ENCODE results near the gene EXOC2. TPM values are rescaled to one million over a fixed set of nuclear protein-coding genes. Genes with fewer than 3 reads are reported as not detected.

EXOC2 gene
- total RNA-seq, 1 donor from 2014 or later: 46.5 TPM

DNA sequence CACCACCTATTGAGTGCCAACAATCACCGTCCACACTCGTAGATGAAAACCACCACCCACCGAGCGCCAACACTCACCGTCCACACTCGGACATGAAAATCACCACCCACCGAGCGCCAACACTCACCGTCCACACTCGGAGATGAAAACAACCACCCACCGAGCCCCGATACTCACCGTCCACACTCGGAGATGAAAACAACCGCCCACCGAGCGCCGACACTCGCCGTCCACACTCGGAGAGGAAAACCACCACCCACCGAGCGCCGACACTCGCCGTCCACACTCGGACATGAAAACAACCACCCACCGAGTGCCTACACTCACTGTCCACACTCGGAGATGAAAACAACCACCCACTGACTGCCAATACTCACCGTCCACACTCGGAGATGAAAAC is 172.1 kb downstream of the EXOC2 start:
- H3K4me1 ChIP-seq: no peaks in the 10 kb centered on the region
- no peaks in the 10 kb centered on the region for H3K79me2 ChIP-seq (ENCODE audit: low read depth)
- no peak for DNase-seq (ENCODE audit: low spot score)
- peaks cover 2% of the 10 kb centered on the region for H3K4me1 Mint-ChIP-seq
- TF ChIP-seq, protein P1, sequence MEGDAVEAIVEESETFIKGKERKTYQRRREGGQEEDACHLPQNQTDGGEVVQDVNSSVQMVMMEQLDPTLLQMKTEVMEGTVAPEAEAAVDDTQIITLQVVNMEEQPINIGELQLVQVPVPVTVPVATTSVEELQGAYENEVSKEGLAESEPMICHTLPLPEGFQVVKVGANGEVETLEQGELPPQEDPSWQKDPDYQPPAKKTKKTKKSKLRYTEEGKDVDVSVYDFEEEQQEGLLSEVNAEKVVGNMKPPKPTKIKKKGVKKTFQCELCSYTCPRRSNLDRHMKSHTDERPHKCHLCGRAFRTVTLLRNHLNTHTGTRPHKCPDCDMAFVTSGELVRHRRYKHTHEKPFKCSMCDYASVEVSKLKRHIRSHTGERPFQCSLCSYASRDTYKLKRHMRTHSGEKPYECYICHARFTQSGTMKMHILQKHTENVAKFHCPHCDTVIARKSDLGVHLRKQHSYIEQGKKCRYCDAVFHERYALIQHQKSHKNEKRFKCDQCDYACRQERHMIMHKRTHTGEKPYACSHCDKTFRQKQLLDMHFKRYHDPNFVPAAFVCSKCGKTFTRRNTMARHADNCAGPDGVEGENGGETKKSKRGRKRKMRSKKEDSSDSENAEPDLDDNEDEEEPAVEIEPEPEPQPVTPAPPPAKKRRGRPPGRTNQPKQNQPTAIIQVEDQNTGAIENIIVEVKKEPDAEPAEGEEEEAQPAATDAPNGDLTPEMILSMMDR (IDR thresholded peaks at IDR 0.05): no peak
- TF ChIP-seq EZH2phosphoT487 (IDR thresholded peaks at IDR 0.05) (no peak), EZH2 (IDR thresholded peaks at IDR 0.05) (no peak)
- H3K4me2 ChIP-seq: no peak overlapping the region
- H3K9ac ChIP-seq: no peak overlapping the region
- H3K4me3 Mint-ChIP-seq: peak overlapping the region; percentile 57
- no peak overlapping the region for H2AFZ ChIP-seq (replicated peaks)
- H3K9me3 Mint-ChIP-seq: peaks cover 30% of the 10 kb centered on the region
- no peaks in the 10 kb centered on the region for H4K20me1 ChIP-seq (ENCODE audit: low read depth)
- no peak overlapping the region for H3K4me3 ChIP-seq
- no peaks in the 10 kb centered on the region for H3K9me3 ChIP-seq (ENCODE audit: low read depth)
- H3K36me3 Mint-ChIP-seq: peaks cover 39% of the 10 kb centered on the region
- H3K27me3 ChIP-seq: no peaks in the 10 kb centered on the region
- H3K27me3 Mint-ChIP-seq (ENCODE audit: insufficient read depth, low read depth): peaks cover 8% of the 10 kb centered on the region
- peaks cover 2% of the 10 kb centered on the region for H3K36me3 ChIP-seq
- H3K27ac Mint-ChIP-seq: peak overlapping the region; percentile 72
- no peak overlapping the region for H3K27ac ChIP-seq
- no peaks in the 10 kb centered on the region for H3F3A ChIP-seq (ENCODE audit: low read depth)

DNA sequence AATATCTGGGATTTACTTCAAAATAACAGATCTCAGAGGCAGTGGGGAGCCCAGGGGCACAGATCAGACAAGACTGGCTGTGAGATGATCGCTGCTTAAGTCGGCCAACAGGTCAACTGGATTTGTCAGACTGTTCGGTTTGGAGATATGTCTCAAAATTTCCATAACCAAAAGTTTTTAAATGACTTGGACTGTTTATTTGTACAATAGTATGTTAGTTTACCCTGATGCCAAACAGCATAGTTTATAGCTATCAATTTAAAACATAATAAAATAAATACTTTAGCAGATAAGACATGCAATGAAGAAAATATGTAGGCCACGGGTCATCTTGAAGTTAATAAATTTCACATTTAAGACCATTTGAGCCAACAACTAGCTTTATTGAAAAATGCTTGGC is 174.7 kb downstream of the EXOC2 start:
- Histone ChIP-seq H2AFZ (replicated peaks) (no peak overlapping the region), H3K4me2 (no peak overlapping the region), H3K9me3 (ENCODE audit: low read depth) (no peaks in the 10 kb centered on the region), H3K27ac (no peak overlapping the region), H3K79me2 (ENCODE audit: low read depth) (no peaks in the 10 kb centered on the region), H4K20me1 (ENCODE audit: low read depth) (no peaks in the 10 kb centered on the region), H3K36me3 (no peaks in the 10 kb centered on the region), H3K4me1 (peaks cover 11% of the 10 kb centered on the region), H3K9ac (no peak overlapping the region), H3F3A (ENCODE audit: low read depth) (no peaks in the 10 kb centered on the region), H3K4me3 (no peak overlapping the region), H3K27me3 (no peaks in the 10 kb centered on the region)
- TF ChIP-seq, protein P1 (IDR thresholded peaks at IDR 0.05): no peak
- no peak for TF ChIP-seq EZH2 (IDR thresholded peaks at IDR 0.05)
- TF ChIP-seq EZH2phosphoT487 (IDR thresholded peaks at IDR 0.05): no peak
- peaks cover 30% of the 10 kb centered on the region for H3K9me3 Mint-ChIP-seq
- no peak overlapping the region for H3K27ac Mint-ChIP-seq
- peaks cover 43% of the 10 kb centered on the region for H3K36me3 Mint-ChIP-seq
- H3K4me1 Mint-ChIP-seq: peaks cover 2% of the 10 kb centered on the region
- H3K27me3 Mint-ChIP-seq (ENCODE audit: insufficient read depth, low read depth): peaks cover 8% of the 10 kb centered on the region
- no peak overlapping the region for H3K4me3 Mint-ChIP-seq
- DNase-seq (ENCODE audit: low spot score): no peak

DNA sequence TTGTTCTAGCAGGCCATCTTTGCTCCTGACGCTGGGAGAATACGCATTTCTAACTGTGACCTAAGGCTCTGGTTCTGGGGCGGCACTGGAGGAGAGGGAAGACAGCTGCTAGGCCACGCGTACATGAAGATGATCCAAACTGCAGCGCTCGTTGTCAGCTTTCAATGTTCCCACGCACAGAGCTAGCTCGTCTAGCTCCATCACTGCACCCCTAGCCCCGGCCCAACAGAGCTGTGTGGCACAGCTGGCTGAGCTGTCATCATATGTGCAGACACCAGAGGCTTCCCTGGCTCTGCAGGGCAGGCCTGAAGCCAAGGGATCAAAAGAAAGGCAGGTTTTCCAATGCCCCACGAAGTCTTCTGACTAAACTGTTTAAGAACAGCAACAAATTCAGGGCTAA is 176.7 kb downstream of the EXOC2 start:
- no peaks in the 10 kb centered on the region for H3K36me3 ChIP-seq
- no peak for DNase-seq (ENCODE audit: low spot score)
- no peaks in the 10 kb centered on the region for H3K79me2 ChIP-seq (ENCODE audit: low read depth)
- H3K27me3 Mint-ChIP-seq (ENCODE audit: insufficient read depth, low read depth): peaks cover 6% of the 10 kb centered on the region
- no peak overlapping the region for H3K4me3 Mint-ChIP-seq
- H3K4me1 ChIP-seq: peaks cover 11% of the 10 kb centered on the region
- no peaks in the 10 kb centered on the region for H3K27me3 ChIP-seq
- H3K27ac ChIP-seq: no peak overlapping the region
- H3K36me3 Mint-ChIP-seq: peaks cover 34% of the 10 kb centered on the region
- TF ChIP-seq, protein P1 (IDR thresholded peaks at IDR 0.05): no peak
- peaks cover 28% of the 10 kb centered on the region for H3K9me3 Mint-ChIP-seq
- H3K4me1 Mint-ChIP-seq: peaks cover 2% of the 10 kb centered on the region
- no peak overlapping the region for H2AFZ ChIP-seq (replicated peaks)
- H3F3A ChIP-seq (ENCODE audit: low read depth): no peaks in the 10 kb centered on the region
- no peak overlapping the region for H3K27ac Mint-ChIP-seq
- H3K9me3 ChIP-seq (ENCODE audit: low read depth): no peaks in the 10 kb centered on the region
- no peak overlapping the region for H3K4me2 ChIP-seq
- no peak overlapping the region for H3K9ac ChIP-seq
- no peaks in the 10 kb centered on the region for H4K20me1 ChIP-seq (ENCODE audit: low read depth)
- no peak overlapping the region for H3K4me3 ChIP-seq
